GM19351 (cell line): ENCODE data around the gene GRN.
A peak's percentile ranks its signal among the peaks of the same experiment; 100 is the strongest.
"Not testable (repeated sequence)": the region's sequence is repeated elsewhere in the genome, so short reads cannot be mapped to it uniquely, and the experiment has no call there.

Source experiments
- ATAC-seq: cut with Tn5 transposase; IDR thresholded peaks from one replicate; pipeline ENCODE4 v1.9.1; 2021; ENCODE audit warnings: mild to moderate bottlenecking, moderate library complexity; ENCODE audit not compliant: unreplicated experiment

Gene GRN

GRCh38 chr17:44359458-44360143 lies 14.5 kb downstream of the GRN start:
- ATAC-seq = no peak

GRCh38 chr17:44360144-44360533 lies 15.0 kb downstream of the GRN start:
- ATAC-seq = no peak

DNA sequence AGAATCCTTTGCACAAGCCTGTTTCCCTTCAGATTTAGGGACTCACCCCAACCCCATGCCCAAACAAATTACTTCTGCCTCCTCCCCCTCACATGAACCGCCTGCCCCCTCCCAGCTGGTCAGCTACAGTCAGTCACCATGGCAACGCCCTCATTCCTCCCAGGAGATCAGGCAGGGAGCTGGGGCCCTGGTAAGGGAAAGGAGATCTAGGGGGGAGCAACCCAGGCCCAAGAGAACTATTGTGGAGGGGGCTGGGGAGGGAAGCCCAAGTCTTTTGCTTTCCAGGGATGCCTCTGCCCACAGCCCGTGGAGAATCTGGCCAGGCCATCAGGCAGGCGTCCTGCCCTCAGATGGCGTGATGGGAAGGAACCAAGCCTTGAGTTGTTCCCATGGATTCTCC lies 15.7 kb downstream of the GRN start:
- no peak for ATAC-seq

DNA sequence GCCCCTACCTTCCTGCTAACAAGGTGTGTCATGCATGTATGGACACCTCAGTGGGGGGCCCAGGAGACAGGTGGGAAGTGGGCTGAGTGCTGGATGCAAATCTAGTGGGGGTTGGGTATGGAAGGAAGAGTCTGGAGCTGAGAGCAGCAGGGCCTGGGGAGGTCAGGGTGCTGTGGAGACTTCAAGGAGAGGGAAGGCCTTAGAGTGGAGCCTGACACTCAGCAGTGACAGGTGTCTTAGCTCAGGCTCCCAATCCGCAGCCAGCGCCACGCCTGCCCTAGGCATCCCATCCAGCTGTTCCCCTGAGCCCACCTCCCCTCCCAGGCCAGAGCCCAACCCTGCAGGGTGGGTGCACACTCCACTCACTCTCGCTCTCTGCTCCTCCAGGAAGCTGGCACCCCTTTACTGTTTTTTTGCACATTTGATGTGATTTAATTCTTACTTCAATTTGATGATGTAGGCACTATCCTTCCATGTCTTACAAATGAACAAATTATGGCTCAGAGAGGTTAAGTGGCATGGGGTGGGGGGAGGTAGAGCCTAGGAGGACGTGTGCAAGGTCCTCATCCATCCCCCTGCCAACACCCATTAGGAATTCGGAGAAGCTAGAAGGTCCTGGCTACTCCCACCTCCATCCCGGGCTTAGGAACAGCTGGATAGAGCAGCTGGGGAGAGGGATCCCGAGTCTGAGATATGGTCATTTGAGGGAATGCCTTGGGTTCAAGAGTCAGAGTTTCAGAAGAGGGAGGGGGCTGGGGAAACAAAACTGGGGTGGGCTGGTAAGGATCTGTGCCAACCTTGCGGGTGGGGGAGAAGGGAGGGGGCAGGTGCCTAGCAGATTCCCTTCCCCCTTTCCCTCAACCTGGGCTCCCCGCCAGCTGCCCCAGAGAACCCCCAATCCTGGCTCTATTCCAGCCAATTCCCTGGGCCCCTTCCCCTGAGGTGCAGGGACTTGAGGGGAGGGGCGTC lies 16.5 kb downstream of the GRN start:
- no peak for ATAC-seq

DNA sequence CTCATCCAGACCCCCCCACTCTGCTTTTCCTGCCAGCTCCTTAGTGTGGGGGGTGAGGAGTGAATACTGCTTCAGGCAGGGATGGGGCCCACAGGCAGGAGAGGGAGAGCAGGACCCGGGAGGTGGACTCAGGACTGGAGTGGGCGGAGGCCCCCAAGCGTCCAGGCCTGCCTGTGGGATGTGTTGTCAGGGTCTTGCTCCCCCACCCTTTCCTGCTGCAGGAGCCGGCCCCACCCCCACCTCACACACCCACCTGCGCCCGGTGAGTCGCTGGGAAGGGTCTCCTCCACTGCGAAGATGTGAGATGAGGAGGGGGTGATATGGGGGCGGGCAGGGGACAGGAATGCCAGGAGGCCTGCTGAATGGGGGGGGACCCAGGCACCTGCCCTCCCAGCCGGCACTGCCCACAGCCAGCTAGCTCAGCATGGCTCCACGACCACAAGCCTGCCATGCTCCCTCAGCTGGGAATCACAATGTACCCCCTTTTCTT lies 17.4 kb downstream of the GRN start:
- no peak for ATAC-seq

DNA sequence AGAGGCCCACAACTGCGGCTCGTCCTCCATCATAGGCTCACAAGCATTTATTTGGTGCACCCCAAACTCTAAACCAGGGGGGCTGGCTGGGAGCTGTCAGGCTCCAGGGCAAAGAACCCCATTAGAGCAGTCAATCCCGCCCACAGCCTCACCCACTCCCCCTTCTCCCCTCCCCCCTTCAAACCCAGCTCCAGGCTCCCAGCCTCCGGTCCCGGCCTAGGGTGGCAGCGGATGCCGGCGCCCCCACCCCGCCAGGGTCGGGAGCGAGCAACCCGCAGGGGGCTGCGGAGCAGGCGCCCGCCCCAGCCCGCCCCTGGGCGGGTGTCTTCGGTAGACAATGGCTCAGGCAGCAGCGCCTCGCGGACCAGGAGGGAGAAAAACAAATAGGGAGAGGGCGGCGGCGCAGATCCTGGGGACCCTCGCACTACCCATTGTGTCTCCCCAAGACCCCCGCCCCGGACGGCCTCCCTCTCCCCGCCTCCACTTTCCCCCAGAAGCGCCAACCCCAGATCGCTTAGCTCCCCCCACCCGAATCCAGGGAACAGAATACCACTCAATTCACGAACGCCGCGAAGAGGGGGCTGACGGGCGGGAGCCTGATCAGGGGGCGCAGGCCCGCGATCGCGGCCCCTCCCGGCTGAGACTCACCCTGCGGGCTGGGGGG lies 18.0 kb downstream of the GRN start:
- ATAC-seq = no peak

DNA sequence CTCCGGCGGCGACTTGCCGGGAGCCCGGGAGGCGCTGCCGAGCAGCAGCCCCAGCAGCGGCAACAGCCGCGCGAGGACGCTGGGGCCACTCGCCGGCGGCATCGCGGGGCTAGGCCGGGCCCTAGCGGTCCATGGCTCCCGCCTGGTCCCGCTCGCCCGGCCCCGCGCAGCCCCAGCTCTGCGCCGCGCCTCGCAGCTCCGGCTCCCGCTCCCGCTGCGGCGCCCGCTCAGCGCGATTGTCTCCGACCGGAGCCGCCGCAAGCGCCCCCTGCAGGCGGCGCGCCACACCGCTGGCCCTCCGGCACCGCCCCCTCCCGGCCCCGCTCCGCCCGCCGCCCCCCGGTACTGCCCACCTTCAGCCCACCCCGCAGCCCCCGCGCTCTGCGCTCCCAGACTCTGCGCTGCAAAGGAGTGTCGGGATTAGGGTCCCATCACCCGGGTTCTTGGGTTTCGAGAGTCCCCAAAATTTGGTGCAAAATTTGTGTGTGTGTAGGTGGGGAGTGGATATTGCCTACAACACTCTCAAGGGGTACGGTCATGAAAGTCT lies 18.6 kb downstream of the GRN start, which contains the start of gene FAM171A2:
Gene FAM171A2 (minus strand): TSS at position 241 of the 547 bp plus-strand sequence. CDS start 139 bp downstream, at position 102.
- ATAC-seq = peak; percentile 48

DNA sequence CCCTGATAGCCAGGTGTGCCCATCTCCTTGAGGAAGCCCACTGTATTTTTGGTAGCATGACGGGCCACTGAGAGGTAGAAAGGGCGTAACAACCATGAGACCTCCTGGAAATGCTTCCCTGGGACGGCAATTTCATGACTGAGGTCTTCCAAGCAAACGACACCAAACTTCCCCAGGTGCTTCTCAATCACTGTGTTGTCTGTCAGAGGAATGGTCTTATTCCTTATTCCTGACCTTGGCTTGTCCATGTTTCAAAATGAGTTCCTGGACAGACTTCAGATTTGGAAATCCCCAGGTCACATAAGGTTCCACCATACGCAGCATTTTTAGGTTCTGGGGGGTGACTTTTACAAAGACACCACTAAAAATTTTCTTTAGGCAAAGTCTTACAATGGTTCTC lies 19.9 kb downstream of the GRN start:
- not testable (repeated sequence) for ATAC-seq

DNA sequence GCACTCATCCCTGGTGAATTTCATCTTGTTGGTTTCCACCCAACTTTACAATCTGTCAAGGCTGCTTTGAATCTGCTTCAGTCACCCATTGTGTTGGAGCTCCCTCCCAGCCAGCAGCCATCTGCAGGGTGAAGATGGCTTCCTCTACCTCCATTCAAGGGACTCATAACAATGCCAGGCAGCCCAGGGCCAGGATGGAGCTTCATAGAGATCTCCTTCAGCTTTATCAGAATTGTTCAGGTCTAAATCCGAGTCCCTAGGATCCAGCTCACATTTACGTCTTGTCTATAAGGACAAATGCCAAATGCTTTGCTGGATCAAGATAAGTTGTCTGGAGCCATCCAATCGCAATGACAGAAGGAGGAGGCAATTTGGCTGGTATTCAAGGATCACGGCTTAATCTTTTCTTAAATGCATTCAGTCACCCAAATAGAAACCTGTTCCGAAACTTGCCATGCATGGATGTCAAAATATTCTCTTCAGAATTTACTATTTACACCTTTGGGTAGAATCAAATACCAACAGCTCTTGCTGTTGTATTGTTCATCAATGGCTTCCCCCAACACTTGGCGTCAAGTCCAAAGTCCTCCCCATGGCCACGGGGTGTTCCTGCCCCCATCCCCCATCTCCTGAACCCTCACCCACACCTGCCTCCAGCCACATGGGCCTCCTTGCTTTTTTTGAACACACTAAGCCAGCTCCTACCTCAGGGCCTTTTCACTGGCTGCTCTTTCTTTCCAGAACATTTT lies 22.3 kb downstream of the GRN start:
- no peak for ATAC-seq

DNA sequence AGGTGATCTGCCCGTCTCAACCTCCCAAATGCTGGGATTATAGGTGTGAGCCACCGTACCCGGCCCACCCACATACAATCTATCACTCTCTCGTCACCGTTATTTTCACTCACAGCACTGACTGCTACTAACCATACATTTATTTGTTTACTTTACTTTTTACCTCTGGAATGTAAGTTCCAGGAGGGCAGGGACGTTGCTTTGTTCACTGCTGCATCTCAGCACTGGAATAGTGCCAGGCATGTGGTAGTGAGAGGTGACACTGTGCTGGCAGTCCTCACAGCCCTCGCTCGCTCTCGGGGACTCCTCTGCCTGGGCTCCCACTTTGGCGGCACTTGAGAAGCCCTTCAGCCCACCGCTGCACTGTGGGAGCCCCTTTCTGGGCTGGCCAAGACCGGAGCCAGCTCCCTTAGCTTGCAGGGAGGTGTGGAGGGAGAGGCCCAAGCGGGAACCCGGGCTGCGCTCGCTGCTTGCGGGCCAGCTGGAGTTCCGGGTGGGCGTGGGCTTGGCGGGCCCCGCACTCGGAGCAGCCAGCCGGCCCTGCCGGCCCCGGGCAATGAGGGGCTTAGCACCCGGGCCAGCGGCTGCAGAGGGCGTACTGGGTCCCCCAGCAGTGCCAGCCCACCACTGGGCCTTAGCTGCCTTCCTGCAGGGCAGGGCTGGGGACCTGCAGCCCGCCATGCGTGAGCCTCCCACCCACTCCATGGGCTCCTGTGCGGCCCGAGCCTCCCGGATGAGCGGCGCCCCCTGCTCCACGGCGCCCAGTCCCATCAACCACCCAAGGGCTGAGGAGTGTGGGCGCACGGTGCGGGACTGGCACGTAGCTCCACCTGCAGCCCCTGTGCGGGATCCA lies 23.5 kb downstream of the GRN start:
- not testable (repeated sequence) for ATAC-seq

DNA sequence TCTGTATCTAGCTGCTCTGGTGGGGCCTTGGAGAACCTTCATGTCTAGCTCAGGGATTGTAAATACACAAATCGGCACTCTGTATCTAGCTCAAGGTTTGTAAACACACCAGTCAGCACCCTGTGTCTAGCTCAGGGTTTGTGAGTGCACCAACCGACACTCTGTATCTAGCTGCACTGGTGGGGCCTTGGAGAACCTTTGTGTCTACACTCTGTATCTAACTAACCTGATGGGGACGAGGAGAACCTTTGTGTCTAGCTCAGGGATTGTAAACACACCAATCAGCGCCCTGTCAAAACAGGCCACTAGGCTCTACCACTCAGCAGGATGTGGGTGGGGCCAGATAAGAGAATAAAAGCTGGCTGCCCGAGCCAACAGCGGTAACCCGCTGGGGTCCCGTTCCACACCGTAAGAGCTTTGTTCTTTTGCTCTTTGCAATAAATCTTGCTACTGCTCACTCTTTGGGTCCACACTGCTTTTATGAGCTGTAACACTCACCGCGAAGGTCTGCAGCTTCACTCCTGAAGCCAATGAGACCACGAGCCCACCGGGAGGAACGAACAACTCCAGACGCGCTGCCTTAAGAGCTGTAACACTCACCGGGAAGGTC lies 24.4 kb downstream of the GRN start:
- ATAC-seq = not testable (repeated sequence)

DNA sequence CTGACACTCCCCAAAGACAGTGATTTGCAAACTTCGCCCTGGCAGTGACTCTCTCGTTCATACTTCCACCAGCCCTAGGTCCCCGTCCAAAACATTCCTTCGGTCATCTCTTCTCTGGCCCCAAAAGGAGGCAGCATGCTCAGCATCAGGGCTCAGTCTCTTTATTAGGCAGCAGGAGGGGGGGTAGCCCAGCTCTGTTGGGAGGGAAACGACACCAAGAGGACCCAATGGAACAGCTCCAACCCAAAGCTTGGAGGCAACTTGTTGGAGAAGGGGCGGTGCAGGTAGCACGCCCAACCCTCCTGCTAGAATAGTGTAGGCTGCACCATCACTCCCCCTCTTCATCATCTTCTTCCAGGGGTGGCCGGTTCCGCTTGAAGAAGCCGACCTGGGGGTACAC lies 26.9 kb downstream of the GRN start:
- ATAC-seq = no peak

- ATAC-seq = no peak
Measured at GRCh38 chr17:44374306-44375195, 29.4 kb downstream of the GRN start.

- no peak for ATAC-seq
Measured at GRCh38 chr17:44375196-44376017, 30.3 kb downstream of the GRN start.

- ATAC-seq = no peak
Measured at GRCh38 chr17:44376124-44376523, 31.0 kb downstream of the GRN start.

- ATAC-seq = no peak
Measured at GRCh38 chr17:44376779-44377178, 31.7 kb downstream of the GRN start.

GRCh38 chr17:44378171-44378705 lies 33.1 kb downstream of the GRN start:
- no peak for ATAC-seq
